Neural cell (in vitro differentiated cells): ENCODE data around the gene CADM4. TPM values are rescaled to one million over a fixed set of nuclear protein-coding genes. Genes with fewer than 3 reads are reported as not detected.

ENCODE experiments used
- H2AFZ ChIP-seq: fragments of 200-600, 300-800 bp; sonication (generic), shearing (Covaris generic); 2 replicates; pipeline ENCODE4 v1.6.0; 2014; ENCODE audit warnings: low read depth, mild to moderate bottlenecking, antibody characterized with exemption, low read length, moderate library complexity
- H3F3A ChIP-seq: fragments of 200-600 bp; shearing (Covaris generic); 2 replicates; pipeline ENCODE4 v1.6.1; 2016; ENCODE audit warnings: mild to moderate bottlenecking, moderate library complexity, mixed read lengths, antibody characterized with exemption, low read length; ENCODE audit not compliant: insufficient read depth, poor library complexity, severe bottlenecking
- H3K27ac ChIP-seq: fragments of 200-600, 300-800 bp; sonication (generic), shearing (Covaris generic); 2 replicates; pipeline ENCODE4 v1.5.1; 2014; ENCODE audit warnings: mild to moderate bottlenecking, low read length, moderate library complexity
- H3K27me3 ChIP-seq: fragments of 300-800, 200-600 bp; sonication (generic), shearing (Covaris generic); 2 replicates; pipeline ENCODE4 v1.6.0; 2014; ENCODE audit warnings: mild to moderate bottlenecking, low read depth, low read length, moderate library complexity; ENCODE audit not compliant: insufficient read depth
- H3K36me3 ChIP-seq: fragments of 300-800, 200-600 bp; sonication (generic), shearing (Covaris generic); 2 replicates; pipeline ENCODE4 v1.5.1; 2014; ENCODE audit warnings: mild to moderate bottlenecking, antibody characterized with exemption, low read length, moderate library complexity; ENCODE audit not compliant: insufficient read depth
- H3K4me2 ChIP-seq: fragments of 300-800, 200-600 bp; sonication (generic), shearing (Covaris generic); 2 replicates; pipeline ENCODE4 v1.6.0; 2014; ENCODE audit warnings: mild to moderate bottlenecking, low read length
- H3K4me3 ChIP-seq: fragments of 300-800, 200-600 bp; sonication (generic), shearing (Covaris generic); 2 replicates; pipeline ENCODE4 v1.5.1; 2014; ENCODE audit warnings: mild to moderate bottlenecking, low read length, moderate library complexity
- H3K79me2 ChIP-seq: fragments of 200-600 bp; shearing (Covaris generic); replicated peaks from 2 replicates; pipeline ENCODE4 v1.6.0; 2014; ENCODE audit warnings: mild to moderate bottlenecking, low read length, moderate library complexity; ENCODE audit not compliant: insufficient read depth
- H3K9ac ChIP-seq: fragments of 300-800, 200-600 bp; sonication (generic), shearing (Covaris generic); 2 replicates; pipeline ENCODE4 v1.6.1; 2016; ENCODE audit warnings: mild to moderate bottlenecking, low read length, mixed read lengths
- H3K9me2 ChIP-seq: fragments of 200-600 bp; shearing (Covaris generic); 2 replicates; pipeline ENCODE4 v1.6.1; 2016; ENCODE audit warnings: mild to moderate bottlenecking, low read length, mixed read lengths; ENCODE audit not compliant: insufficient read depth
- H3K9me3 ChIP-seq: fragments of 200-600, 300-800 bp; sonication (generic), shearing (Covaris generic); 2 replicates; pipeline ENCODE4 v1.6.1; 2016; ENCODE audit warnings: mild to moderate bottlenecking, mixed run types, low read length, moderate library complexity, mixed read lengths
- H4K20me1 ChIP-seq: fragments of 200-600 bp; shearing (Covaris generic); 2 replicates; pipeline ENCODE4 v1.6.1; 2016; ENCODE audit warnings: mild to moderate bottlenecking, mixed run types; ENCODE audit not compliant: insufficient read depth
- EP300 ChIP-seq: fragments of 450-650 bp; conservative IDR thresholded peaks from 2 replicates; pipeline ENCODE4 v1.6.1; 2014; ENCODE audit warnings: antibody characterized with exemption, mild to moderate bottlenecking, moderate library complexity; ENCODE audit not compliant: poor library complexity, severe bottlenecking
- EZH2 ChIP-seq: fragments of 200-600, 300-800 bp; shearing (Covaris generic), sonication (generic); IDR thresholded peaks from 2 replicates; pipeline ENCODE4 v1.6.1; 2014; ENCODE audit warnings: antibody characterized with exemption, low read length, borderline replicate concordance, mild to moderate bottlenecking; ENCODE audit not compliant: insufficient read depth, poor library complexity, severe bottlenecking
- MXI1 ChIP-seq: fragments of 450-650 bp; conservative IDR thresholded peaks from 2 replicates; pipeline ENCODE4 v1.6.1; 2014; ENCODE audit warnings: antibody characterized with exemption, mild to moderate bottlenecking; ENCODE audit not compliant: poor library complexity, severe bottlenecking
- POLR2AphosphoS5 ChIP-seq: IDR thresholded peaks from 2 replicates; pipeline ENCODE4 v1.6.1; 2012
- RAD21 ChIP-seq: fragments of 450-650 bp; conservative IDR thresholded peaks from 2 replicates; pipeline ENCODE4 v1.6.1; 2014; ENCODE audit warnings: antibody characterized with exemption, mild to moderate bottlenecking, moderate library complexity
- SMC3 ChIP-seq: fragments of 450-650 bp; conservative IDR thresholded peaks from 2 replicates; pipeline ENCODE4 v1.6.1; 2014; ENCODE audit warnings: antibody characterized with exemption, mild to moderate bottlenecking, moderate library complexity; ENCODE audit not compliant: poor library complexity
- TAF1 ChIP-seq: IDR thresholded peaks from 2 replicates; pipeline ENCODE4 v1.6.1; 2012; ENCODE audit warnings: low read depth
- polyA plus RNA-seq: library from polyadenylated mRNA; depleted of rRNA; stranded (reverse); fragments of >200 nt; gene quantifications from 2 replicates; pipeline ENCODE4 v1.2.3, GENCODE V29; 2014
- TF ChIP-seq, protein P1 (sequence below): fragments of 450-650 bp; IDR thresholded peaks from 2 replicates; pipeline ENCODE4 v1.5.1; 2014; ENCODE audit warnings: antibody characterized with exemption, mild to moderate bottlenecking, moderate library complexity; ENCODE audit not compliant: poor library complexity, severe bottlenecking
- TF ChIP-seq, protein P2 (sequence below): IDR thresholded peaks from 2 replicates; pipeline ENCODE4 v1.6.1; 2012; ENCODE audit warnings: borderline replicate concordance

The CADM4 gene
- polyA plus RNA-seq, 1 donor from 2014 or later = 211 TPM

- peaks cover 69% of the 10 kb centered on the region for H3K79me2 ChIP-seq
- no peak overlapping the region for H2AFZ ChIP-seq
- no peak overlapping the region for H3K4me3 ChIP-seq
- H3K9me2 ChIP-seq = no peaks in the 10 kb centered on the region
- H3K9ac ChIP-seq = no peak overlapping the region
- H3K9me3 ChIP-seq = no peaks in the 10 kb centered on the region
- no peak for TF ChIP-seq RAD21
- no peak for TF ChIP-seq POLR2AphosphoS5
- TF ChIP-seq, protein P1, sequence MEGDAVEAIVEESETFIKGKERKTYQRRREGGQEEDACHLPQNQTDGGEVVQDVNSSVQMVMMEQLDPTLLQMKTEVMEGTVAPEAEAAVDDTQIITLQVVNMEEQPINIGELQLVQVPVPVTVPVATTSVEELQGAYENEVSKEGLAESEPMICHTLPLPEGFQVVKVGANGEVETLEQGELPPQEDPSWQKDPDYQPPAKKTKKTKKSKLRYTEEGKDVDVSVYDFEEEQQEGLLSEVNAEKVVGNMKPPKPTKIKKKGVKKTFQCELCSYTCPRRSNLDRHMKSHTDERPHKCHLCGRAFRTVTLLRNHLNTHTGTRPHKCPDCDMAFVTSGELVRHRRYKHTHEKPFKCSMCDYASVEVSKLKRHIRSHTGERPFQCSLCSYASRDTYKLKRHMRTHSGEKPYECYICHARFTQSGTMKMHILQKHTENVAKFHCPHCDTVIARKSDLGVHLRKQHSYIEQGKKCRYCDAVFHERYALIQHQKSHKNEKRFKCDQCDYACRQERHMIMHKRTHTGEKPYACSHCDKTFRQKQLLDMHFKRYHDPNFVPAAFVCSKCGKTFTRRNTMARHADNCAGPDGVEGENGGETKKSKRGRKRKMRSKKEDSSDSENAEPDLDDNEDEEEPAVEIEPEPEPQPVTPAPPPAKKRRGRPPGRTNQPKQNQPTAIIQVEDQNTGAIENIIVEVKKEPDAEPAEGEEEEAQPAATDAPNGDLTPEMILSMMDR = no peak
- no peak for TF ChIP-seq MXI1
- no peak for TF ChIP-seq SMC3
- TF ChIP-seq EP300 = no peak
- TF ChIP-seq, protein P2, sequence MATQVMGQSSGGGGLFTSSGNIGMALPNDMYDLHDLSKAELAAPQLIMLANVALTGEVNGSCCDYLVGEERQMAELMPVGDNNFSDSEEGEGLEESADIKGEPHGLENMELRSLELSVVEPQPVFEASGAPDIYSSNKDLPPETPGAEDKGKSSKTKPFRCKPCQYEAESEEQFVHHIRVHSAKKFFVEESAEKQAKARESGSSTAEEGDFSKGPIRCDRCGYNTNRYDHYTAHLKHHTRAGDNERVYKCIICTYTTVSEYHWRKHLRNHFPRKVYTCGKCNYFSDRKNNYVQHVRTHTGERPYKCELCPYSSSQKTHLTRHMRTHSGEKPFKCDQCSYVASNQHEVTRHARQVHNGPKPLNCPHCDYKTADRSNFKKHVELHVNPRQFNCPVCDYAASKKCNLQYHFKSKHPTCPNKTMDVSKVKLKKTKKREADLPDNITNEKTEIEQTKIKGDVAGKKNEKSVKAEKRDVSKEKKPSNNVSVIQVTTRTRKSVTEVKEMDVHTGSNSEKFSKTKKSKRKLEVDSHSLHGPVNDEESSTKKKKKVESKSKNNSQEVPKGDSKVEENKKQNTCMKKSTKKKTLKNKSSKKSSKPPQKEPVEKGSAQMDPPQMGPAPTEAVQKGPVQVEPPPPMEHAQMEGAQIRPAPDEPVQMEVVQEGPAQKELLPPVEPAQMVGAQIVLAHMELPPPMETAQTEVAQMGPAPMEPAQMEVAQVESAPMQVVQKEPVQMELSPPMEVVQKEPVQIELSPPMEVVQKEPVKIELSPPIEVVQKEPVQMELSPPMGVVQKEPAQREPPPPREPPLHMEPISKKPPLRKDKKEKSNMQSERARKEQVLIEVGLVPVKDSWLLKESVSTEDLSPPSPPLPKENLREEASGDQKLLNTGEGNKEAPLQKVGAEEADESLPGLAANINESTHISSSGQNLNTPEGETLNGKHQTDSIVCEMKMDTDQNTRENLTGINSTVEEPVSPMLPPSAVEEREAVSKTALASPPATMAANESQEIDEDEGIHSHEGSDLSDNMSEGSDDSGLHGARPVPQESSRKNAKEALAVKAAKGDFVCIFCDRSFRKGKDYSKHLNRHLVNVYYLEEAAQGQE = no peak
- no peak for TF ChIP-seq TAF1
- no peak for TF ChIP-seq EZH2
- H3K4me2 ChIP-seq = no peak overlapping the region
- H4K20me1 ChIP-seq = peaks cover 4% of the 10 kb centered on the region
- peaks cover 5% of the 10 kb centered on the region for H3K36me3 ChIP-seq
- no peaks in the 10 kb centered on the region for H3K27me3 ChIP-seq
- peaks cover 9% of the 10 kb centered on the region for H3F3A ChIP-seq
- no peak overlapping the region for H3K27ac ChIP-seq
These were observed 23.3 kb downstream of the CADM4 start for GRCh38 chr19:43616306-43616705.

- Histone ChIP-seq H3K27ac (no peak overlapping the region), H3K4me3 (no peak overlapping the region), H2AFZ (no peak overlapping the region), H4K20me1 (peaks cover 4% of the 10 kb centered on the region), H3K9me3 (no peaks in the 10 kb centered on the region), H3F3A (no peaks in the 10 kb centered on the region), H3K27me3 (no peaks in the 10 kb centered on the region), H3K36me3 (peaks cover 5% of the 10 kb centered on the region), H3K4me2 (no peak overlapping the region), H3K9me2 (no peaks in the 10 kb centered on the region), H3K79me2 (peaks cover 55% of the 10 kb centered on the region), H3K9ac (no peak overlapping the region)
- TF ChIP-seq MXI1 = no peak
- no peak for TF ChIP-seq SMC3
- no peak for TF ChIP-seq POLR2AphosphoS5
- no peak for TF ChIP-seq EP300
- TF ChIP-seq, protein P1 = no peak
- TF ChIP-seq EZH2 = no peak
- TF ChIP-seq, protein P2 = no peak
- no peak for TF ChIP-seq TAF1
- TF ChIP-seq RAD21 = no peak
These were observed 27.3 kb downstream of the CADM4 start for GRCh38 chr19:43612374-43612773.
